ENCODE data around the gene KDM4E. TPM values are rescaled to one million over a fixed set of nuclear protein-coding genes. Genes with fewer than 3 reads are reported as not detected.
"Not testable (repeated sequence)": the region's sequence is repeated elsewhere in the genome, so short reads cannot be mapped to it uniquely, and the experiment has no call there.

KDM4E gene
- total and polyA plus RNA-seq, 9 of the 15 experiments (the other 6 are each of a cell fraction or from before 2014, with no cell fraction given) = 0.04 TPM; not detected in 8

GRCh38 chr11:95037356-95038035, 12.4 kb downstream of the KDM4E start:
- 83% methylated on average over 25 of the region's 71 CpGs for WGBS (ENCODE audit: insufficient coverage, low coverage, missing lambda C conversion rate)
- H3K4me1 ChIP-seq (replicated peaks in 1 of 2; ENCODE audit: control insufficient read depth in 2 of 2, insufficient read depth in 2 of 2, low read length in 2 of 2); FAIRE-seq; H3K9ac ChIP-seq (ENCODE audit: insufficient read depth in 1 of 2, low read depth in 2 of 2, low read length in 2 of 2); in situ Hi-C loops (cut with MboI); H4K20me1 ChIP-seq (replicated peaks; ENCODE audit: control insufficient read depth, insufficient read depth, low read length); DNase-seq (ENCODE audit: extremely low read depth in 1 of 4, low spot score in 3 of 4); H3K27ac ChIP-seq (ENCODE audit: extremely low read depth, low read depth, low read length); H3K4me3 ChIP-seq; CTCF ChIA-PET (ENCODE audit: low intra/inter-chr PET ratio); H3K9me1 ChIP-seq (ENCODE audit: control insufficient read depth, insufficient read depth, low read length); H2AFZ ChIP-seq (ENCODE audit: low read depth, low read length); H3K4me2 ChIP-seq (ENCODE audit: insufficient read depth, low read length); ATAC-seq; POLR2A ChIA-PET; H3K9me3 ChIP-seq (replicated peaks; ENCODE audit: control insufficient read depth, insufficient read depth, low read depth, low read length); intact Hi-C loops (cut with micrococcal nuclease); H3K79me2 ChIP-seq (ENCODE audit: control insufficient read depth, insufficient read depth, low read length); H3K36me3 ChIP-seq (ENCODE audit: control insufficient read depth, insufficient read depth, low read length); BruUV-seq (replicated peaks): not testable (repeated sequence)
- peaks cover 0 to 11% of the 10 kb centered on the region in 2 experiments; a peak in 2 of 5 replicates for H3K27me3 ChIP-seq (ENCODE audit: control insufficient read depth in 2 of 2, insufficient read depth in 2 of 2, low read length in 2 of 2)

GRCh38 chr11:95042239-95042638, 17.2 kb downstream of the KDM4E start:
- H2AFZ ChIP-seq (ENCODE audit: low read depth, low read length) = no peak overlapping the region
- no peaks in the 10 kb centered on the region for H3K4me1 ChIP-seq (replicated peaks in 1 of 2; ENCODE audit: control insufficient read depth in 2 of 2, insufficient read depth in 2 of 2, low read length in 2 of 2)
- no peaks in the 10 kb centered on the region for H3K9me3 ChIP-seq (replicated peaks; ENCODE audit: control insufficient read depth, insufficient read depth, low read depth, low read length)
- ChIA-PET POLR2A (no interaction called here), CTCF (ENCODE audit: low intra/inter-chr PET ratio) (no interaction called here)
- H3K4me3 ChIP-seq = no peak overlapping the region
- FAIRE-seq = no peak
- H3K79me2 ChIP-seq (ENCODE audit: control insufficient read depth, insufficient read depth, low read length) = no peaks in the 10 kb centered on the region
- 27% methylated on average over 1 of the region's 1 CpG for WGBS (ENCODE audit: insufficient coverage, low coverage, missing lambda C conversion rate)
- H3K9me1 ChIP-seq (ENCODE audit: control insufficient read depth, insufficient read depth, low read length) = no peaks in the 10 kb centered on the region
- H3K9ac ChIP-seq (ENCODE audit: insufficient read depth in 1 of 2, low read depth in 2 of 2, low read length in 2 of 2) = no peak overlapping the region
- in situ Hi-C loops (cut with MboI) (no loop called here), intact Hi-C loops (cut with micrococcal nuclease) (no loop called here)
- H3K27me3 ChIP-seq (ENCODE audit: control insufficient read depth in 2 of 2, insufficient read depth in 2 of 2, low read length in 2 of 2) = peaks cover 0 to 27% of the 10 kb centered on the region in 2 experiments; a peak in 4 of 5 replicates
- H3K27ac ChIP-seq (ENCODE audit: extremely low read depth, low read depth, low read length) = no peak overlapping the region
- no peak for DNase-seq (ENCODE audit: extremely low read depth in 1 of 4, low spot score in 3 of 4)
- no peak for ATAC-seq
- H4K20me1 ChIP-seq (replicated peaks; ENCODE audit: control insufficient read depth, insufficient read depth, low read length) = no peaks in the 10 kb centered on the region
- no peak overlapping the region for H3K4me2 ChIP-seq (ENCODE audit: insufficient read depth, low read length)
- TF ChIP-seq WHSC1 (IDR thresholded peaks at IDR 0.05; ENCODE audit: low read length) (no peak), CEBPG (CRISPR knock-in tag; IDR thresholded peaks at IDR 0.05) (peak; percentile 53; the same call in 1 of the 2 replicates), CEBPG (tag; conservative IDR thresholded peaks at IDR 0.05 in 1 of 2, IDR thresholded peaks at IDR 0.05 in 1 of 2) (peak; percentile 83 to 86), HES1 (IDR thresholded peaks at IDR 0.05; ENCODE audit: low read depth) (no peak), CEBPB (tag; IDR thresholded peaks at IDR 0.05) (peak; percentile 69), ATF3 (IDR thresholded peaks at IDR 0.05) (peak; percentile 56; the same call in 1 of the 2 replicates), ATF3 (CRISPR knock-in tag; conservative IDR thresholded peaks at IDR 0.05) (no peak), TRIM24 (IDR thresholded peaks at IDR 0.05) (peak in 1 of 2 experiments; percentile 63; a peak in 2 of 4 replicates), IRF9 (tag; IDR thresholded peaks at IDR 0.05) (0 out of 2 replicates have a peak, but pooled peaks have one; percentile 21)
- BruUV-seq (replicated peaks) = no TSS peak
- no peaks in the 10 kb centered on the region for H3K36me3 ChIP-seq (ENCODE audit: control insufficient read depth, insufficient read depth, low read length)

Data from K562 (cell line).